KMS-11 (cell line): ENCODE measurements around the gene KTN1.

ENCODE experiments used
- H2AFZ ChIP-seq: fragments of 200-600 bp; sonication (generic); 2 replicates; pipeline ENCODE4 v1.6.1; 2016; ENCODE audit warnings: antibody characterized with exemption, mixed run types, low read depth
- H3K27ac ChIP-seq: fragments of 200-600 bp; sonication (generic); 2 replicates; pipeline ENCODE4 v1.6.1; 2016; ENCODE audit warnings: mild to moderate bottlenecking, mixed run types
- H3K27me3 ChIP-seq: fragments of 200-600 bp; sonication (generic); 2 replicates; pipeline ENCODE4 v1.6.1; 2017; ENCODE audit warnings: mild to moderate bottlenecking, low read depth, mixed run types, moderate library complexity; ENCODE audit not compliant: insufficient read depth
- H3K36me3 ChIP-seq: fragments of 200-600 bp; sonication (generic); 2 replicates; pipeline ENCODE4 v1.6.1; 2017; ENCODE audit warnings: mild to moderate bottlenecking, mixed run types; ENCODE audit not compliant: insufficient read depth
- H3K4me1 ChIP-seq: fragments of 200-600 bp; sonication (generic); 2 replicates; pipeline ENCODE4 v1.6.1; 2016; ENCODE audit warnings: mild to moderate bottlenecking, low read depth, mixed run types; ENCODE audit not compliant: poor library complexity, severe bottlenecking
- H3K4me2 ChIP-seq: fragments of 200-600 bp; sonication (generic); 2 replicates; pipeline ENCODE4 v1.7.0; 2016; ENCODE audit warnings: mild to moderate bottlenecking, mixed run types
- H3K4me3 ChIP-seq: fragments of 200-600 bp; sonication (generic); IDR thresholded peaks from 2 replicates; pipeline ENCODE4 v1.6.1; 2017; ENCODE audit warnings: low read depth, low read length, mixed read lengths; ENCODE audit not compliant: insufficient read depth
- H3K79me2 ChIP-seq: fragments of 200-600 bp; sonication (generic); 2 replicates; pipeline ENCODE4 v1.6.1; 2016; ENCODE audit warnings: low read depth, mixed run types; ENCODE audit not compliant: insufficient read depth
- H3K9ac ChIP-seq: fragments of 200-600 bp; sonication (generic); 2 replicates; pipeline ENCODE4 v1.6.1; 2016; ENCODE audit warnings: mild to moderate bottlenecking, mixed run types
- H4K20me1 ChIP-seq: fragments of 200-600 bp; sonication (generic); 2 replicates; pipeline ENCODE4 v1.6.1; 2016; ENCODE audit warnings: mild to moderate bottlenecking, mixed run types; ENCODE audit not compliant: insufficient read depth
- CTCF ChIP-seq: fragments of 200-600 bp; sonication (generic); conservative IDR thresholded peaks from 2 replicates; pipeline ENCODE4 v1.6.1; 2017; ENCODE audit warnings: low read depth, mild to moderate bottlenecking, antibody characterized with exemption, low read length, moderate library complexity, mixed read lengths

KTN1 gene

GRCh38 chr14:55626131-55626530 is 46.1 kb downstream of the KTN1 start:
- H3K4me3 ChIP-seq = no peak overlapping the region
- no peak overlapping the region for H2AFZ ChIP-seq
- no peak overlapping the region for H3K4me2 ChIP-seq
- no peak overlapping the region for H3K9ac ChIP-seq
- TF ChIP-seq CTCF = no peak
- no peaks in the 10 kb centered on the region for H3K36me3 ChIP-seq
- peaks cover 7% of the 10 kb centered on the region for H3K4me1 ChIP-seq
- H3K27me3 ChIP-seq = no peaks in the 10 kb centered on the region
- no peak overlapping the region for H3K27ac ChIP-seq
- H4K20me1 ChIP-seq = no peaks in the 10 kb centered on the region
- no peaks in the 10 kb centered on the region for H3K79me2 ChIP-seq

GRCh38 chr14:55628426-55628825 is 48.4 kb downstream of the KTN1 start:
- Histone ChIP-seq H4K20me1 (no peaks in the 10 kb centered on the region), H3K4me2 (no peak overlapping the region), H3K27ac (no peak overlapping the region), H3K27me3 (no peaks in the 10 kb centered on the region), H3K36me3 (no peaks in the 10 kb centered on the region), H3K79me2 (no peaks in the 10 kb centered on the region), H2AFZ (no peak overlapping the region), H3K4me1 (peaks cover 7% of the 10 kb centered on the region), H3K9ac (no peak overlapping the region), H3K4me3 (no peak overlapping the region)
- no peak for TF ChIP-seq CTCF

GRCh38 chr14:55638665-55639064 is 58.7 kb downstream of the KTN1 start:
- Histone ChIP-seq H3K79me2 (no peaks in the 10 kb centered on the region), H3K36me3 (no peaks in the 10 kb centered on the region), H3K27me3 (no peaks in the 10 kb centered on the region)

GRCh38 chr14:55641290-55641689 is 61.3 kb downstream of the KTN1 start:
- Histone ChIP-seq H3K36me3 (no peaks in the 10 kb centered on the region), H3K9ac (no peak overlapping the region), H3K27me3 (no peaks in the 10 kb centered on the region), H3K79me2 (no peaks in the 10 kb centered on the region), H2AFZ (no peak overlapping the region), H4K20me1 (no peaks in the 10 kb centered on the region), H3K4me2 (no peak overlapping the region), H3K4me1 (peaks cover 5% of the 10 kb centered on the region), H3K4me3 (no peak overlapping the region), H3K27ac (no peak overlapping the region)
- no peak for TF ChIP-seq CTCF

More at GRCh38 chr14:55638665-55639064, 58.7 kb downstream of the KTN1 start:
- TF ChIP-seq CTCF = no peak
- no peaks in the 10 kb centered on the region for H4K20me1 ChIP-seq
- H3K4me3 ChIP-seq = no peak overlapping the region
- H3K9ac ChIP-seq = no peak overlapping the region
- H3K4me2 ChIP-seq = no peak overlapping the region
- H2AFZ ChIP-seq = no peak overlapping the region
- no peak overlapping the region for H3K27ac ChIP-seq
- peaks cover under 1% of the 10 kb centered on the region for H3K4me1 ChIP-seq
